ENCODE measurements around the gene CNDP2. TPM values are rescaled to one million over a fixed set of nuclear protein-coding genes. Genes with fewer than 3 reads are reported as not detected.

The CNDP2 gene
- total RNA-seq, 4 donors from 2014 or later: 37.5 to 48.9 (median 48.0) TPM

GRCh38 chr18:74488354-74488753 is 7.8 kb upstream of the CNDP2 start:
- Histone ChIP-seq H3K27ac (no peak overlapping the region), H3K9me3 (peaks cover 0 to 9% (median 0%) of the 10 kb centered on the region in 3 donors), H3K4me1 (peaks cover 4 to 23% (median 5%) of the 10 kb centered on the region in 3 donors), H3K36me3 (no peaks in the 10 kb centered on the region), H3K27me3 (no peaks in the 10 kb centered on the region), H3K4me3 (no peak overlapping the region)
- WGBS, 2 donors (ENCODE audit: low coverage in 1 of 2): 98 to 100% methylated on average over 1 to 8 of the region's 8 CpGs
- ATAC-seq: no peak
- TF ChIP-seq, protein P1, sequence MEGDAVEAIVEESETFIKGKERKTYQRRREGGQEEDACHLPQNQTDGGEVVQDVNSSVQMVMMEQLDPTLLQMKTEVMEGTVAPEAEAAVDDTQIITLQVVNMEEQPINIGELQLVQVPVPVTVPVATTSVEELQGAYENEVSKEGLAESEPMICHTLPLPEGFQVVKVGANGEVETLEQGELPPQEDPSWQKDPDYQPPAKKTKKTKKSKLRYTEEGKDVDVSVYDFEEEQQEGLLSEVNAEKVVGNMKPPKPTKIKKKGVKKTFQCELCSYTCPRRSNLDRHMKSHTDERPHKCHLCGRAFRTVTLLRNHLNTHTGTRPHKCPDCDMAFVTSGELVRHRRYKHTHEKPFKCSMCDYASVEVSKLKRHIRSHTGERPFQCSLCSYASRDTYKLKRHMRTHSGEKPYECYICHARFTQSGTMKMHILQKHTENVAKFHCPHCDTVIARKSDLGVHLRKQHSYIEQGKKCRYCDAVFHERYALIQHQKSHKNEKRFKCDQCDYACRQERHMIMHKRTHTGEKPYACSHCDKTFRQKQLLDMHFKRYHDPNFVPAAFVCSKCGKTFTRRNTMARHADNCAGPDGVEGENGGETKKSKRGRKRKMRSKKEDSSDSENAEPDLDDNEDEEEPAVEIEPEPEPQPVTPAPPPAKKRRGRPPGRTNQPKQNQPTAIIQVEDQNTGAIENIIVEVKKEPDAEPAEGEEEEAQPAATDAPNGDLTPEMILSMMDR (IDR thresholded peaks at IDR 0.05): no peak
- no peak for TF ChIP-seq POLR2A (IDR thresholded peaks at IDR 0.05)
- TF ChIP-seq EP300 (IDR thresholded peaks at IDR 0.05): no peak
- TF ChIP-seq POLR2AphosphoS5 (IDR thresholded peaks at IDR 0.05): no peak

DNA sequence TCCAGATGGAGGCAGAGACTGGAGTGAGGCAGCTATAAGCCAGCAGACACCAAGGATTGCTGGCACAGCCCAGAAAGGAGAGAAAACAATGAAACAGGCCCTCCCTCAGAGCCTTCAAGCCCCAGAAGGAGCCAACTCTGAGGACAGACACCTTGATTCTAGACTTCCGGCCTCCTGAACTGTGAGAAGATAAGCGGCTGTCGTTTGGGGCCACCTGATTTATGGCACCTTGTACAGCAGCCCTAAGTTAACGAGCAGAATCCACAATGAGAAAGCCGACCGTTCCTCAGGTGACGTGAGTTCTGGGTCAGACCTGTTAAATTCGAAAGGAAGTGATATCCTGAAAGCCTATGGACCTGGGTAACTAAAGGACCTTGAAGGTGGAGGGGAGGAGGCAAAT is 7.3 kb upstream of the CNDP2 start:
- no peak overlapping the region for H3K4me3 ChIP-seq
- WGBS, 2 donors (ENCODE audit: low coverage in 1 of 2): 97% methylated on average over 4 of the region's 8 CpGs; no CpG with 5 or more reads in 1 of the 2 donors
- no peaks in the 10 kb centered on the region for H3K36me3 ChIP-seq
- no peak overlapping the region for H3K27ac ChIP-seq
- peaks cover 0 to 9% (median 0%) of the 10 kb centered on the region in 3 donors for H3K9me3 ChIP-seq
- no peak for ATAC-seq
- no peaks in the 10 kb centered on the region for H3K27me3 ChIP-seq
- TF ChIP-seq POLR2AphosphoS5 (IDR thresholded peaks at IDR 0.05) (no peak), EP300 (IDR thresholded peaks at IDR 0.05) (no peak), POLR2A (IDR thresholded peaks at IDR 0.05) (no peak)
- TF ChIP-seq, protein P1 (IDR thresholded peaks at IDR 0.05): no peak
- peaks cover 4 to 23% (median 5%) of the 10 kb centered on the region in 3 donors for H3K4me1 ChIP-seq

DNA sequence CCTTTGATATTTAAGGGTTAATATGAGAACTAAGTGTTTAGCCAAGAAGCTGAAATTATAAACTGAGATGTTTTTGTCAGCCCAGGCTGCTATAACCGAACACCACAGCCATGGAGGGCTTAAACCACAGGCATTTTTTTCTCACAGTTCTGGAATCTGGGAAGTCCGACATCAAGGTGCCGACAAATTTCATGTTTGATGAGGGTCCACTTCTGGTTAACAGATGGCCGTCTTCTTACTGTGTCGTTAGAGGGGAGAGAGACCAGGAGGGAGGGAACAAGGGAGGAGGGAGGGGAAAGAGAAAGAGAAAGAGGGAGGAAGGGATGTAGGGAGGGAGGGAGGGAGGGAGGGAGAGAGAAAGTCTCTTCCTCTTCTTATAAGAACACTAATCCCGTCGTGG is 6.5 kb upstream of the CNDP2 start:
- Histone ChIP-seq H3K4me1 (peaks cover 4 to 19% (median 5%) of the 10 kb centered on the region in 3 donors), H3K36me3 (no peaks in the 10 kb centered on the region), H3K27me3 (no peaks in the 10 kb centered on the region), H3K9me3 (peaks cover 0 to 9% (median 0%) of the 10 kb centered on the region in 3 donors), H3K4me3 (no peak overlapping the region), H3K27ac (no peak overlapping the region)
- no peak for TF ChIP-seq EP300 (IDR thresholded peaks at IDR 0.05)
- TF ChIP-seq, protein P1 (IDR thresholded peaks at IDR 0.05): no peak
- no peak for ATAC-seq
- 8% methylated on average over 5 to 7 of the region's 7 CpGs for WGBS, 2 donors (ENCODE audit: low coverage in 1 of 2)

DNA sequence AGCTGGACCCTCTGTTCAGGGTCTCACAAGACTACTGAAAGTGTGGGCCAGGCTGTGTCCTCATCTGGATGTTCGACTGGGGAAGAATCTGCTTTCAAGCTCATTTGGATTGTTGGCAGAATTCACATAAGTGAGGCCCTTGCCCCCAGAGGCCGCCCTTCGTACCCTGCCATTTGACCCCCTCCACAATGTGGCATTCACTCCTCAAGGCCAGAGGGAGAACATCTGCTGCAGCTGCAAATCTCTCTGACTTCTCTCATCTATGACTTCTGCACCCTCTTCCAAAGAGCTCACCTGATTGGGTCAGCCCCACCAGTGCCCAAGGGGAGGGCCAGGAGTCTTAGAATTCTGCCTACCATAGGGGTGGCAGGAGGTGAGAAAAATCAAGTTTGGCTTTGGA is 3.9 kb upstream of the CNDP2 start:
- no peak for ATAC-seq
- Histone ChIP-seq H3K4me3 (no peak overlapping the region), H3K36me3 (no peaks in the 10 kb centered on the region), H3K4me1 (peaks cover 0 to 13% (median 5%) of the 10 kb centered on the region in 3 donors), H3K27me3 (no peaks in the 10 kb centered on the region), H3K9me3 (peaks cover 0 to 9% (median 0%) of the 10 kb centered on the region in 3 donors), H3K27ac (no peak overlapping the region)
- no CpG with 5 or more reads among the region's 3 CpGs for WGBS, 2 donors (ENCODE audit: low coverage in 1 of 2)
- TF ChIP-seq, protein P1 (IDR thresholded peaks at IDR 0.05): no peak
- TF ChIP-seq EP300 (IDR thresholded peaks at IDR 0.05): no peak
- TF ChIP-seq POLR2A (IDR thresholded peaks at IDR 0.05): no peak
- no peak for TF ChIP-seq POLR2AphosphoS5 (IDR thresholded peaks at IDR 0.05)

GRCh38 chr18:74493689-74494088 is 2.5 kb upstream of the CNDP2 start:
- Histone ChIP-seq H3K27ac (no peak overlapping the region), H3K4me1 (peaks cover 0 to 27% (median 10%) of the 10 kb centered on the region in 3 donors), H3K27me3 (no peaks in the 10 kb centered on the region), H3K9me3 (peaks cover 0 to 9% (median 0%) of the 10 kb centered on the region in 3 donors), H3K36me3 (no peaks in the 10 kb centered on the region), H3K4me3 (no peak overlapping the region)
- WGBS, 2 donors (ENCODE audit: low coverage in 1 of 2): no CpG with 5 or more reads among the region's 1 CpG
- no peak for ATAC-seq
- TF ChIP-seq, protein P1 (IDR thresholded peaks at IDR 0.05): peak in 3 of 4 experiments; percentile 41 to 61 (median 46)
- TF ChIP-seq EP300 (IDR thresholded peaks at IDR 0.05) (no peak), POLR2AphosphoS5 (IDR thresholded peaks at IDR 0.05) (no peak), POLR2A (IDR thresholded peaks at IDR 0.05) (no peak)
